Large intestine (tissue), 3 donors: ENCODE data around the gene IKBKG. TPM values are rescaled to one million over a fixed set of nuclear protein-coding genes. Genes with fewer than 3 reads are reported as not detected.
"Not testable (repeated sequence)": the region's sequence is repeated elsewhere in the genome, so short reads cannot be mapped to it uniquely, and the experiment has no call there.

Experiments
- DNase-seq, 2 donors: peaks; one replicate each; pipeline versions ENCODE4 v3.0.0 to v3.0.0-alpha.2; 2013
- H3K27ac ChIP-seq: one replicate; pipeline ENCODE4 v1.5.1; 2013; ENCODE audit warnings: low read length
- H3K27me3 ChIP-seq: 2 replicates; pipeline ENCODE4 v1.6.1; 2013; ENCODE audit warnings: low read length; ENCODE audit not compliant: control insufficient read depth, insufficient read depth
- H3K36me3 ChIP-seq: 2 replicates; pipeline ENCODE4 v1.6.1; 2013; ENCODE audit warnings: low read length; ENCODE audit not compliant: control insufficient read depth, insufficient read depth
- H3K4me1 ChIP-seq: one replicate; pipeline ENCODE4 v1.6.1; 2013; ENCODE audit warnings: low read length; ENCODE audit not compliant: control insufficient read depth, insufficient read depth
- H3K4me3 ChIP-seq: one replicate; pipeline ENCODE4 v1.5.1; 2013; ENCODE audit warnings: low read length
- H3K9me3 ChIP-seq: one replicate; pipeline ENCODE4 v1.6.1; 2013; ENCODE audit warnings: mild to moderate bottlenecking, low read depth, low read length, moderate library complexity; ENCODE audit not compliant: control insufficient read depth
- WGBS: methylation state at CpG from one replicate; pipeline ENCODE4 v1.1.5; 2013; ENCODE audit warnings: low lambda C conversion rate; ENCODE audit not compliant: insufficient coverage; 5-methylcytosine and 5-hydroxymethylcytosine counted together
- polyA plus RNA-seq: library from polyadenylated mRNA; unstranded; fragments of 120-200 nt; gene quantifications from one replicate; pipeline ENCODE4 v1.2.1, GENCODE V29; 2013

The IKBKG gene
- polyA plus RNA-seq, 1 donor = 16.4 TPM

- Histone ChIP-seq H3K27me3 (no peaks in the 10 kb centered on the region), H3K4me3 (no peak overlapping the region), H3K36me3 (no peaks in the 10 kb centered on the region), H3K9me3 (no peaks in the 10 kb centered on the region), H3K27ac (no peak overlapping the region), H3K4me1 (no peaks in the 10 kb centered on the region)
- DNase-seq = no peak
- WGBS = no CpG with 5 or more reads among the region's 13 CpGs
These were observed 56.3 kb downstream of the IKBKG start for GRCh38 chrX:154603438-154604430.

DNA sequence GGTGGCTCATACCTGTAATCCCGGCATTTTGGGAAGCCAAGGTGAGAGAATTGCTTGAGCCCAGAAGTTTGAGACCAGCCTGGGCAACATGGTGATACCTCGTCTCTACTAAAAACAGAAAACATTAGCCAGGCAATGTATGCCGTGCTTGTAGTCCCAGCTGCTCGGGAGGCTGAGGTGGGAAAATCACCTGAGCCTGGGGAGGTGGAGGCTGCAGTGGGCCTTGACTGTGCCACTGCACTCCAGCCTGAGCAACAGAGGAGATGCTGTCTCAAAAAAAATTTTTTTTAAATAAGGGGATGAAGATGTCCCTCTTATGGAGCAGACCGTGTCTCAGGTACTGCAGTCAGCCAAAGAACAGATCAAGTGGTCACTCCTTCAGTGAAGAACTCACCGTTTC is 58.1 kb downstream of the IKBKG start:
- DNase-seq = no peak
- no peaks in the 10 kb centered on the region for H3K4me1 ChIP-seq
- no peaks in the 10 kb centered on the region for H3K36me3 ChIP-seq
- H3K9me3 ChIP-seq = no peaks in the 10 kb centered on the region
- H3K4me3 ChIP-seq = no peak overlapping the region
- WGBS = no CpG with 5 or more reads among the region's 6 CpGs
- H3K27ac ChIP-seq = no peak overlapping the region
- H3K27me3 ChIP-seq = no peaks in the 10 kb centered on the region

DNA sequence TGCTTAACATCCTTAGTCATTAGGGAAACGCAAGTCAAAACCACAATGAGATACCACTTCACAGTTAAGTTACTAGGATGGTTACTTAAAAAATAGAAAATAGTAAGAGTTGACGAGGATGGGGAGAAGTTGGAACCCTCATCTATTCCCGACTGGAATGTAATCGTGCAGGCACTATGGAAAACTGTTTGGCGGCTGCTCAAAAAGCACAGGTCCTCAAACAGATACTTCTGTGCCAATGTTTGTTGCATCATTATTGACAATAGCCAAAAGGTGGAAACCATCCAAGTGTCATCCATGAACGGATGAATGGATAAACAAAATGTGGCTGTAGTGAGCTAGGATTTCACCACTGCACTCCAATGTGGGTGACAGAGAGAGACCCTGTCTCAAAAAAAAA is 60.0 kb downstream of the IKBKG start:
- H3K36me3 ChIP-seq = no peaks in the 10 kb centered on the region
- no CpG with 5 or more reads among the region's 6 CpGs for WGBS
- no peak overlapping the region for H3K27ac ChIP-seq
- H3K4me3 ChIP-seq = no peak overlapping the region
- no peaks in the 10 kb centered on the region for H3K9me3 ChIP-seq
- H3K27me3 ChIP-seq = no peaks in the 10 kb centered on the region
- DNase-seq = no peak
- H3K4me1 ChIP-seq = no peaks in the 10 kb centered on the region

GRCh38 chrX:154607976-154608375 is 60.6 kb downstream of the IKBKG start:
- H3K27ac ChIP-seq, H3K9me3 ChIP-seq, H3K4me1 ChIP-seq, DNase-seq, H3K36me3 ChIP-seq, H3K27me3 ChIP-seq, H3K4me3 ChIP-seq: not testable (repeated sequence)
- no CpG with 5 or more reads among the region's 11 CpGs for WGBS

DNA sequence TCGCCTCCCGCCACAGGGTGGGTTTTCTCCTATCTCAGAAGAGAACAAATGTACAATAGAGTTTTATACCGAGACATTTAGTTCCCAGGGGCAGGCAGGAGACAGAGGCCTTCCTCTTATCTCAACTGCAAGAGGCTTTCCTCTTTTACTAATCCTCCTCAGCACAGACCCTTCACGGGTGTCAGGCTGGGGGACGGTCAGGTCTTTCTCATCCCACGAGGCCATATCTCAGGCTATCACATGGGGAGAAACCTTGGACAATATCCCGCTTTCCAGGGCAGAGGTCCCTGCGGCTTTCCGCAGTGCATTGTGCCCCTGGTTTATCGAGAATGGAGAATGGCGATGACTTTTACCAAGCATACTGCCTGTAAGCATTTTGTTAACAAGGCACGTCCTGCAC is 61.4 kb downstream of the IKBKG start:
- H3K9me3 ChIP-seq, DNase-seq, H3K4me1 ChIP-seq, H3K27ac ChIP-seq, H3K36me3 ChIP-seq, H3K4me3 ChIP-seq, H3K27me3 ChIP-seq: not testable (repeated sequence)
- WGBS = no CpG with 5 or more reads among the region's 12 CpGs

DNA sequence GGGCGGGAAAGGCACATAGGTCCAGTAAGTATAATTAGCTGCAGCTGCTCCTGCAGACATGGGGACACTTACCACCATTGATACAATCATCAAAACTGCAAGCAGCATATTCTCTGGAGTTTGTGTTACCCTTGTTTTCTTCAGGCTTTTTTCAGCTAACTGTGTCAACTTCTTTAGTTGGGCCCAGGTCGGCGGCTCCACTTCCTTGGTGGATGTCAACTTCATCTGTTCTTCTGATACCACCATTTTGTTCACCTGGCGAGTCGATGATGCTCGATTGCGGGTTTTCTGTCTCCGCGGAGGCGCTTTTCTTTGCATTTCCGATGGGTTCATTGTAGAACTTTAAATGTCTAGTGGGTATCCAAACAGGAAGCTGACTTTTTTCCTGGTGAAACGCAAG is 63.7 kb downstream of the IKBKG start:
- H3K4me1 ChIP-seq, H3K36me3 ChIP-seq, H3K27me3 ChIP-seq, H3K9me3 ChIP-seq, H3K27ac ChIP-seq, H3K4me3 ChIP-seq, DNase-seq: not testable (repeated sequence)
- WGBS = no CpG with 5 or more reads among the region's 12 CpGs

DNA sequence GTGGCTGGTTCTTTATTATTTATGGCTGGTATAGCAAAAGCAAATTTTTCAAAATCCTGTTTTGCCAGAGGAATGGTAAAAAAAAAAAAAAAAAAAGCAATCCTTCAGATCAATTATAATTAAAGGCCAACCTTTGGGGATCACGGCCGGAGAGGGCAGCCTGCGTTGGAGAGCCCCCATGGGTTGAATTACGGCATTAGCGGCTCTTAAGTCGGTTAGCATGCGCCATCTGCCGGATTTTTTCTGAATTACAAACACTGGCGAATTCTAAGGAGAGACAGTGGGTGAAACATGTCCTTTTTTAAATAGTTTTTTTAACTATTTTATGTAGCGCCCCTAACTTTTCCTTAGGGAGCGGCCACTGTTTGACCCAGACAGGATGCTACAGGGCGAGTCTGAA is 66.2 kb downstream of the IKBKG start:
- not testable (repeated sequence) for H3K9me3 ChIP-seq, H3K36me3 ChIP-seq, H3K27me3 ChIP-seq, H3K4me1 ChIP-seq, DNase-seq, H3K4me3 ChIP-seq, H3K27ac ChIP-seq
- no CpG with 5 or more reads among the region's 12 CpGs for WGBS

Other genes starting within 250 kb of the IKBKG start
- gene FLNA, start 173.0 kb upstream of the IKBKG start, polyA plus RNA-seq = 468 TPM
- 50.1 TPM for gene EMD, start 168.3 kb upstream of the IKBKG start, polyA plus RNA-seq
- gene RPL10, start 149.2 kb upstream of the IKBKG start, polyA plus RNA-seq = 5,173 TPM
- gene DNASE1L1, start 138.4 kb upstream of the IKBKG start, polyA plus RNA-seq = 26.2 TPM
- gene TAFAZZIN, start 136.1 kb upstream of the IKBKG start, polyA plus RNA-seq = 47.4 TPM
- 137 TPM for gene ATP6AP1, start 118.9 kb upstream of the IKBKG start, polyA plus RNA-seq
- gene GDI1, start 110.5 kb upstream of the IKBKG start, polyA plus RNA-seq = 108 TPM
- gene FAM50A, start 103.5 kb upstream of the IKBKG start, polyA plus RNA-seq = 71.3 TPM
- 37.2 TPM for gene PLXNA3, start 89.3 kb upstream of the IKBKG start, polyA plus RNA-seq
- gene LAGE3, start 68.3 kb upstream of the IKBKG start, polyA plus RNA-seq = 25.4 TPM
- 25.6 TPM for gene UBL4A, start 61.0 kb upstream of the IKBKG start, polyA plus RNA-seq
- gene SLC10A3, start 57.0 kb upstream of the IKBKG start, polyA plus RNA-seq = 21.1 TPM
- 41.4 TPM for gene FAM3A, start 31.4 kb upstream of the IKBKG start, polyA plus RNA-seq
- 16.8 TPM for gene G6PD, start 774 bp upstream of the IKBKG start, polyA plus RNA-seq
- gene CTAG1A, start 37.5 kb downstream of the IKBKG start, polyA plus RNA-seq = not detected
- not detected for gene CTAG1B, start 71.7 kb downstream of the IKBKG start, polyA plus RNA-seq
- not detected for gene CTAG2, start 106.0 kb downstream of the IKBKG start, polyA plus RNA-seq
- 3.2 TPM for gene GAB3, start 203.5 kb downstream of the IKBKG start, polyA plus RNA-seq
- gene DKC1, start 215.2 kb downstream of the IKBKG start, polyA plus RNA-seq = 55.9 TPM